A549 (cell line): ENCODE data around the gene IL2.

Experiments
- BHLHE40 ChIP-seq: IDR thresholded peaks from 2 replicates; pipeline ENCODE4 v1.6.1; 2012; ENCODE audit warnings: low read depth, low read length, inconsistent platforms
- CBX8 ChIP-seq: fragments of 200-600 bp; sonication (generic); IDR thresholded peaks from 2 replicates; pipeline ENCODE4 v1.6.1; 2016
- CHD2 ChIP-seq: fragments of 150-350 bp; IDR thresholded peaks from 2 replicates; pipeline ENCODE4 v1.6.1; 2014; ENCODE audit warnings: low read length; ENCODE audit not compliant: partially characterized antibody
- EP300 ChIP-seq, 2 experiments: fragments of >200 bp; sonication (Bioruptor Twin); formaldehyde crosslinking; IDR thresholded peaks; 2 replicates in 1 of 2; 3 replicates in 1 of 2; pipeline ENCODE4 v1.6.1; 2016 to 2017
- KDM5A ChIP-seq: fragments of 200-600 bp; sonication (generic); IDR thresholded peaks from 2 replicates; pipeline ENCODE4 v1.6.1; 2016; ENCODE audit warnings: antibody characterized with exemption, mild to moderate bottlenecking
- POLR2A ChIP-seq: IDR thresholded peaks from 2 replicates; pipeline ENCODE4 v1.6.1; 2012; ENCODE audit warnings: mild to moderate bottlenecking, low read length
- RAD21 ChIP-seq, 2 experiments: fragments of >200 bp in 1 of 2; sonication (Bioruptor Twin) in 1 of 2; formaldehyde crosslinking in 1 of 2; IDR thresholded peaks in 1 of 2; conservative IDR thresholded peaks in 1 of 2; 2 replicates in 1 of 2; 3 replicates in 1 of 2; pipeline ENCODE4 v1.6.1; 2012 to 2018; ENCODE audit warnings: inconsistent platforms in 1 of 2
- ZSCAN20 ChIP-seq: fragments of 250-450 bp; sonication (Bioruptor Pico); IDR thresholded peaks from 2 replicates; pipeline ENCODE4 v1.8.0; 2022; ENCODE audit warnings: mild to moderate bottlenecking, moderate library complexity
- TF ChIP-seq, protein P1 (sequence below): fragments of >200 bp; sonication (Bioruptor Twin); formaldehyde crosslinking; IDR thresholded peaks from 2 replicates; pipeline ENCODE4 v1.6.1; 2016
- TF ChIP-seq, protein P2 (sequence below): fragments of 150-350 bp; IDR thresholded peaks from 2 replicates; pipeline ENCODE4 v1.6.1; 2014; ENCODE audit warnings: low read depth, mild to moderate bottlenecking, low read length
- TF ChIP-seq, protein P3 (sequence below): fragments of >200 bp; sonication (Bioruptor Twin); formaldehyde crosslinking; IDR thresholded peaks from 3 replicates; pipeline ENCODE4 v1.5.1; 2016
- TF ChIP-seq, protein P4 (sequence below): fragments of 250-450 bp; sonication (Bioruptor Pico); IDR thresholded peaks from 2 replicates; pipeline ENCODE4 v1.5.0; 2020; ENCODE audit warnings: low read depth, mild to moderate bottlenecking, moderate library complexity
- TF ChIP-seq, protein P5 (sequence below): IDR thresholded peaks from 2 replicates; pipeline ENCODE4 v1.6.1; 2012; ENCODE audit warnings: low read depth, borderline replicate concordance

DNA sequence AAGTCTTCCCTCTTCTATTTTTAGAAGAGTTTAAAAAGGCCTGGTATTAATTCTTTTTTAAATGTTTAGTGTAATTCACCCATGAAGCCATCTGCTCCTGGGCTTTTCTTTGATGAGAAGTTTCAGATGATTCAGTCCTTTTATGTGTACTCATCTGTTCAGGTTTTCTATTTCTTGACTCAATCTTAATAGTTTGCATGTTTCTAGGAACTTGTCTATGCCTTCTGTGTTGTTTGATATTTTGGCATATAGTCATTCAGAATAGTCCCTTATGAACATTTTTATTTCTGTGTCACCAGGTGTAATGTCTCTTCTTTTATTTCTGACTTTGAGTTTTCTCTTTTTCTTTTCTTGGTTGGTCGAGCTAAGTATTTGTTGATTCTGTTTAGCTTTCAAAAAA is 20.2 kb upstream of the IL2 start:
- no peak for TF ChIP-seq POLR2A
- TF ChIP-seq, protein P1, sequence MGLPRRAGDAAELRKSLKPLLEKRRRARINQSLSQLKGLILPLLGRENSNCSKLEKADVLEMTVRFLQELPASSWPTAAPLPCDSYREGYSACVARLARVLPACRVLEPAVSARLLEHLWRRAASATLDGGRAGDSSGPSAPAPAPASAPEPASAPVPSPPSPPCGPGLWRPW: no peak
- TF ChIP-seq, protein P2, sequence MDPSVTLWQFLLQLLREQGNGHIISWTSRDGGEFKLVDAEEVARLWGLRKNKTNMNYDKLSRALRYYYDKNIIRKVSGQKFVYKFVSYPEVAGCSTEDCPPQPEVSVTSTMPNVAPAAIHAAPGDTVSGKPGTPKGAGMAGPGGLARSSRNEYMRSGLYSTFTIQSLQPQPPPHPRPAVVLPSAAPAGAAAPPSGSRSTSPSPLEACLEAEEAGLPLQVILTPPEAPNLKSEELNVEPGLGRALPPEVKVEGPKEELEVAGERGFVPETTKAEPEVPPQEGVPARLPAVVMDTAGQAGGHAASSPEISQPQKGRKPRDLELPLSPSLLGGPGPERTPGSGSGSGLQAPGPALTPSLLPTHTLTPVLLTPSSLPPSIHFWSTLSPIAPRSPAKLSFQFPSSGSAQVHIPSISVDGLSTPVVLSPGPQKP: no peak
- no peak for TF ChIP-seq KDM5A
- TF ChIP-seq, protein P3, sequence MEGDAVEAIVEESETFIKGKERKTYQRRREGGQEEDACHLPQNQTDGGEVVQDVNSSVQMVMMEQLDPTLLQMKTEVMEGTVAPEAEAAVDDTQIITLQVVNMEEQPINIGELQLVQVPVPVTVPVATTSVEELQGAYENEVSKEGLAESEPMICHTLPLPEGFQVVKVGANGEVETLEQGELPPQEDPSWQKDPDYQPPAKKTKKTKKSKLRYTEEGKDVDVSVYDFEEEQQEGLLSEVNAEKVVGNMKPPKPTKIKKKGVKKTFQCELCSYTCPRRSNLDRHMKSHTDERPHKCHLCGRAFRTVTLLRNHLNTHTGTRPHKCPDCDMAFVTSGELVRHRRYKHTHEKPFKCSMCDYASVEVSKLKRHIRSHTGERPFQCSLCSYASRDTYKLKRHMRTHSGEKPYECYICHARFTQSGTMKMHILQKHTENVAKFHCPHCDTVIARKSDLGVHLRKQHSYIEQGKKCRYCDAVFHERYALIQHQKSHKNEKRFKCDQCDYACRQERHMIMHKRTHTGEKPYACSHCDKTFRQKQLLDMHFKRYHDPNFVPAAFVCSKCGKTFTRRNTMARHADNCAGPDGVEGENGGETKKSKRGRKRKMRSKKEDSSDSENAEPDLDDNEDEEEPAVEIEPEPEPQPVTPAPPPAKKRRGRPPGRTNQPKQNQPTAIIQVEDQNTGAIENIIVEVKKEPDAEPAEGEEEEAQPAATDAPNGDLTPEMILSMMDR: no peak
- no peak for TF ChIP-seq CBX8
- TF ChIP-seq ZSCAN20 (CRISPR knock-in tag): no peak
- TF ChIP-seq EP300 (IDR thresholded peaks at IDR 0.05): no peak
- TF ChIP-seq CHD2: no peak
- no peak for TF ChIP-seq BHLHE40
- TF ChIP-seq, protein P4, sequence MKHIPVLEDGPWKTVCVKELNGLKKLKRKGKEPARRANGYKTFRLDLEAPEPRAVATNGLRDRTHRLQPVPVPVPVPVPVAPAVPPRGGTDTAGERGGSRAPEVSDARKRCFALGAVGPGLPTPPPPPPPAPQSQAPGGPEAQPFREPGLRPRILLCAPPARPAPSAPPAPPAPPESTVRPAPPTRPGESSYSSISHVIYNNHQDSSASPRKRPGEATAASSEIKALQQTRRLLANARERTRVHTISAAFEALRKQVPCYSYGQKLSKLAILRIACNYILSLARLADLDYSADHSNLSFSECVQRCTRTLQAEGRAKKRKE (CRISPR knock-in tag): no peak
- TF ChIP-seq RAD21 (conservative IDR thresholded peaks at IDR 0.05 in 1 of 2, IDR thresholded peaks at IDR 0.05 in 1 of 2): no peak
- TF ChIP-seq, protein P5, sequence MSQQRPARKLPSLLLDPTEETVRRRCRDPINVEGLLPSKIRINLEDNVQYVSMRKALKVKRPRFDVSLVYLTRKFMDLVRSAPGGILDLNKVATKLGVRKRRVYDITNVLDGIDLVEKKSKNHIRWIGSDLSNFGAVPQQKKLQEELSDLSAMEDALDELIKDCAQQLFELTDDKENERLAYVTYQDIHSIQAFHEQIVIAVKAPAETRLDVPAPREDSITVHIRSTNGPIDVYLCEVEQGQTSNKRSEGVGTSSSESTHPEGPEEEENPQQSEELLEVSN: no peak
